HEK293 (cell line): ENCODE results near the gene BCAS3.

Experiments used
- ZNF19 ChIP-seq: fragments of 450-650 bp; formaldehyde crosslinking; IDR thresholded peaks from 2 replicates; pipeline ENCODE4; 2016; ENCODE audit warnings: missing biosample characterization, missing genetic modification characterization, low read depth
- ZNF366 ChIP-seq: fragments of 450-650 bp; formaldehyde crosslinking; conservative IDR thresholded peaks from 2 replicates; pipeline ENCODE4 v1.5.1; 2016; ENCODE audit warnings: missing biosample characterization, missing genetic modification characterization
- ZNF549 ChIP-seq: fragments of 450-650 bp; IDR thresholded peaks from 2 replicates; pipeline ENCODE4 v1.5.1; 2018; ENCODE audit warnings: missing biosample characterization, missing genetic modification characterization, mild to moderate bottlenecking, inconsistent platforms, moderate library complexity
- ZNF792 ChIP-seq: fragments of 450-650 bp; formaldehyde crosslinking; IDR thresholded peaks from 2 replicates; pipeline ENCODE4 v1.5.1; 2016; ENCODE audit warnings: missing biosample characterization, missing genetic modification characterization
- TF ChIP-seq, protein P1 (sequence below): fragments of 450-650 bp; formaldehyde crosslinking; IDR thresholded peaks from 2 replicates; pipeline ENCODE4 v1.5.1; 2016; ENCODE audit warnings: missing biosample characterization, missing genetic modification characterization

DNA sequence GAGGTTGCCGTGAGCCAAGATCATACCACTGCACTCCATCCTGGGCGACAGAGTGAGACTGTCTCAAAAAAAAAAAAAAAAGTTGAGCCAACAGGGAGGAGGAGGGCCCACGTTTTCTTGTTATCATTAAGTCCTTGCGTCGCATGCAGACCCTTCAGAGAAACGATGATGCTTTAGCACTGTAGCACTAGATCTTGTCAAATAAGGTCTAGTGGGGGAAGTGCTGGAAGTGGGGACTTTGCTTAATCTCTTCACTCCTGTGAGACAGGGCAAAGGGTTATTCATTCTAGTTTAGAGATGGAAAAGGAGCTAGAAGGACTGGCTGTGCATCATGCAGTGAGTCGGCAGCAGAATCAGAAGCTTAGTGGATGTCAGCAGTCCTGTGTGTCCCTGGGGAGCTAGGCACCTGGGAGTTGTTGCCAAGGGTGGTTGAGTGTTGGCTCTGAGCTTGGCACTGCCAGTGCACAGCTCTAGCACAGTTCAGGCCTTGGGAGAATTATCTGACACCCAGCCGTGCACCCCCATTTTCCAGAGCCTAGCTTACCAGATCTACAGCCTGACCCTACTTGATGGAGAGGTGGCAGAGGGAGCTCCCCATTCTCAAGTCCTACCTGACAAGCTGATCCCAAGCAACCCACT lies 688.5 kb downstream of the BCAS3 start:
- TF ChIP-seq ZNF792 (no peak), ZNF549 (tag by site-specific recombination) (no peak), ZNF366 (tag by site-specific recombination) (no peak), ZNF19 (tag by site-specific recombination) (no peak)
- TF ChIP-seq, protein P1, sequence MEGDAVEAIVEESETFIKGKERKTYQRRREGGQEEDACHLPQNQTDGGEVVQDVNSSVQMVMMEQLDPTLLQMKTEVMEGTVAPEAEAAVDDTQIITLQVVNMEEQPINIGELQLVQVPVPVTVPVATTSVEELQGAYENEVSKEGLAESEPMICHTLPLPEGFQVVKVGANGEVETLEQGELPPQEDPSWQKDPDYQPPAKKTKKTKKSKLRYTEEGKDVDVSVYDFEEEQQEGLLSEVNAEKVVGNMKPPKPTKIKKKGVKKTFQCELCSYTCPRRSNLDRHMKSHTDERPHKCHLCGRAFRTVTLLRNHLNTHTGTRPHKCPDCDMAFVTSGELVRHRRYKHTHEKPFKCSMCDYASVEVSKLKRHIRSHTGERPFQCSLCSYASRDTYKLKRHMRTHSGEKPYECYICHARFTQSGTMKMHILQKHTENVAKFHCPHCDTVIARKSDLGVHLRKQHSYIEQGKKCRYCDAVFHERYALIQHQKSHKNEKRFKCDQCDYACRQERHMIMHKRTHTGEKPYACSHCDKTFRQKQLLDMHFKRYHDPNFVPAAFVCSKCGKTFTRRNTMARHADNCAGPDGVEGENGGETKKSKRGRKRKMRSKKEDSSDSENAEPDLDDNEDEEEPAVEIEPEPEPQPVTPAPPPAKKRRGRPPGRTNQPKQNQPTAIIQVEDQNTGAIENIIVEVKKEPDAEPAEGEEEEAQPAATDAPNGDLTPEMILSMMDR (tag by site-specific recombination) = no peak
